GM23338 (cell line): ENCODE data around the gene MAP2K6. TPM values are rescaled to one million over a fixed set of nuclear protein-coding genes. Genes with fewer than 3 reads are reported as not detected.

Experiments used
- ATAC-seq: fragments of 200-7000 bp; cut with Tn5 transposase; 3 replicates; pipeline ENCODE4 v1.9.1; 2020
- DNase-seq: peaks from one replicate; pipeline ENCODE4 v3.0.0-alpha.2; 2015; ENCODE audit warnings: low spot score
- H2AFZ ChIP-seq: fragments of 200-600 bp; sonication (generic); 2 replicates; pipeline ENCODE4 v1.8.0; 2016; ENCODE audit warnings: antibody characterized with exemption, mild to moderate bottlenecking, moderate library complexity
- H3F3A ChIP-seq: fragments of 200-600 bp; sonication (generic); replicated peaks from 2 replicates; pipeline ENCODE4 v1.8.0; 2017; ENCODE audit warnings: antibody characterized with exemption, mixed run types, low read depth
- H3K27ac ChIP-seq: fragments of 200-600 bp; sonication (generic); 2 replicates; pipeline ENCODE4 v1.6.1; 2016; ENCODE audit warnings: low read depth
- H3K27me3 ChIP-seq: fragments of 200-600 bp; sonication (generic); 2 replicates; pipeline ENCODE4 v1.8.0; 2016; ENCODE audit warnings: mild to moderate bottlenecking, mixed run types, moderate library complexity; ENCODE audit not compliant: insufficient read depth
- H3K36me3 ChIP-seq: fragments of 200-600 bp; sonication (generic); 2 replicates; pipeline ENCODE4 v1.8.0; 2016; ENCODE audit warnings: mild to moderate bottlenecking; ENCODE audit not compliant: insufficient read depth
- H3K4me1 ChIP-seq: fragments of 200-600 bp; sonication (generic); 2 replicates; pipeline ENCODE4 v1.8.0; 2016; ENCODE audit warnings: mild to moderate bottlenecking, moderate library complexity; ENCODE audit not compliant: insufficient read depth
- H3K4me2 ChIP-seq: fragments of 200-600 bp; sonication (generic); 2 replicates; pipeline ENCODE4 v1.7.1; 2017; ENCODE audit warnings: mixed run types
- H3K4me3 ChIP-seq: fragments of 200-600 bp; sonication (generic); 2 replicates; pipeline ENCODE4 v1.6.1; 2016; ENCODE audit warnings: mixed run types
- H3K79me2 ChIP-seq: fragments of 200-600 bp; sonication (generic); replicated peaks from 2 replicates; pipeline ENCODE4 v1.8.0; 2017; ENCODE audit warnings: mild to moderate bottlenecking; ENCODE audit not compliant: insufficient read depth
- H3K9me2 ChIP-seq: fragments of 200-600 bp; sonication (generic); 2 replicates; pipeline ENCODE4 v1.8.0; 2017; ENCODE audit not compliant: insufficient read depth
- H4K20me1 ChIP-seq: fragments of 200-600 bp; sonication (generic); replicated peaks from 2 replicates; pipeline ENCODE4 v1.8.0; 2017; ENCODE audit warnings: mild to moderate bottlenecking; ENCODE audit not compliant: insufficient read depth
- H3K27ac Mint-ChIP-seq: 2 replicates; pipeline ENCODE4 v1.8.0; 2020; ENCODE audit warnings: inconsistent platforms, mild to moderate bottlenecking, moderate library complexity, mixed read lengths
- H3K27me3 Mint-ChIP-seq: 3 replicates; pipeline ENCODE4 v1.8.0; 2022; ENCODE audit warnings: low read depth, mild to moderate bottlenecking, moderate library complexity, mixed read lengths, inconsistent platforms; ENCODE audit not compliant: insufficient read depth, poor library complexity
- H3K36me3 Mint-ChIP-seq: 3 replicates; pipeline ENCODE4 v1.8.0; 2021; ENCODE audit warnings: low read depth, mild to moderate bottlenecking, inconsistent platforms, moderate library complexity, mixed read lengths
- H3K4me1 Mint-ChIP-seq: 3 replicates; pipeline ENCODE4 v1.8.0; 2020; ENCODE audit warnings: mild to moderate bottlenecking, inconsistent platforms, mixed read lengths
- H3K4me3 Mint-ChIP-seq: 3 replicates; pipeline ENCODE4 v1.8.0; 2021; ENCODE audit warnings: moderate library complexity, mild to moderate bottlenecking, inconsistent platforms, mixed read lengths
- H3K9me3 Mint-ChIP-seq: 3 replicates; pipeline ENCODE4 v1.8.0; 2020; ENCODE audit warnings: moderate library complexity, mild to moderate bottlenecking, inconsistent platforms, mixed read lengths
- CREB1 ChIP-seq: fragments of 250-450 bp; sonication (Bioruptor Pico); IDR thresholded peaks from 2 replicates; pipeline ENCODE4 v1.5.0; 2020; ENCODE audit warnings: low read depth, mild to moderate bottlenecking, moderate library complexity
- ETS1 ChIP-seq: IDR thresholded peaks from 2 replicates; pipeline ENCODE4 v1.6.1; 2016; ENCODE audit warnings: antibody characterized with exemption
- EZH2 ChIP-seq: fragments of 200-600 bp; sonication (generic); IDR thresholded peaks from one replicate; pipeline ENCODE4 v1.8.0; 2017; ENCODE audit warnings: antibody characterized with exemption, mild to moderate bottlenecking, low read depth; ENCODE audit not compliant: unreplicated experiment
- STAT1 ChIP-seq: IDR thresholded peaks from one replicate; pipeline ENCODE4 v1.6.1; 2016; ENCODE audit warnings: antibody characterized with exemption; ENCODE audit not compliant: unreplicated experiment
- ZNF114 ChIP-seq: fragments of 250-450 bp; sonication (Bioruptor Pico); IDR thresholded peaks from 2 replicates; pipeline ENCODE4 v1.5.0; 2020; ENCODE audit warnings: mild to moderate bottlenecking, moderate library complexity
- ZNF331 ChIP-seq: fragments of 250-450 bp; sonication (Bioruptor Pico); IDR thresholded peaks from 2 replicates; pipeline ENCODE4 v1.5.0; 2020; ENCODE audit warnings: low read depth, mild to moderate bottlenecking, moderate library complexity
- ZNF462 ChIP-seq: fragments of 250-450 bp; sonication (Bioruptor Pico); IDR thresholded peaks from 2 replicates; pipeline ENCODE4 v1.5.0; 2020; ENCODE audit warnings: mild to moderate bottlenecking, moderate library complexity
- polyA plus RNA-seq: library from polyadenylated mRNA; unstranded; fragments of >200 nt; fragmentation: Nextera tagmentation; extraction: Ambion mirVana; gene quantifications from 2 replicates; pipeline ENCODE4 v1.2.1, GENCODE V29; 2016
- total RNA-seq: library from RNA; depleted of rRNA; stranded (reverse); fragments of >200 nt; shearing (Covaris generic); gene quantifications from 2 replicates; pipeline ENCODE4 v1.2.3, GENCODE V29; 2014

MAP2K6 gene
- total and polyA plus RNA-seq, 2 experiments from 2014 or later: 26.3 to 31.1 TPM

- TF ChIP-seq ZNF462 (CRISPR knock-in tag): no peak
- no peak for TF ChIP-seq ZNF331 (CRISPR knock-in tag)
- no peak for TF ChIP-seq EZH2
- TF ChIP-seq STAT1: no peak
- TF ChIP-seq CREB1 (CRISPR knock-in tag): no peak
- no peak for TF ChIP-seq ETS1
- no peak for TF ChIP-seq ZNF114
Observed at GRCh38 chr17:69477204-69477902, 62.9 kb downstream of the MAP2K6 start (continued).

GRCh38 chr17:69477903-69478266 lies 63.4 kb downstream of the MAP2K6 start:
- peaks cover 4% of the 10 kb centered on the region; the same call in 1 of the 2 replicates for H3K4me1 ChIP-seq
- H3K4me3 ChIP-seq: no peak overlapping the region
- no peaks in the 10 kb centered on the region; the same call in 2 of the 3 replicates for H3K36me3 Mint-ChIP-seq
- H3K27ac Mint-ChIP-seq: 0 out of 2 replicates have a peak overlapping the region, but pooled peaks have one; percentile 40
- no peaks in the 10 kb centered on the region for H4K20me1 ChIP-seq
- H2AFZ ChIP-seq: no peak overlapping the region
- TF ChIP-seq CREB1 (CRISPR knock-in tag): no peak
- H3K27me3 ChIP-seq: no peaks in the 10 kb centered on the region
- H3K36me3 ChIP-seq: no peaks in the 10 kb centered on the region
- H3K4me2 ChIP-seq: no peak overlapping the region
- no peaks in the 10 kb centered on the region for H3F3A ChIP-seq
- peaks cover 18% of the 10 kb centered on the region for H3K79me2 ChIP-seq
- H3K4me3 Mint-ChIP-seq: no peak overlapping the region
- H3K27me3 Mint-ChIP-seq: no peaks in the 10 kb centered on the region
- no peak for DNase-seq
- ATAC-seq: no peak
- no peak overlapping the region for H3K27ac ChIP-seq
- no peaks in the 10 kb centered on the region for H3K9me3 Mint-ChIP-seq
- peaks cover 2% of the 10 kb centered on the region; the same call in 1 of the 3 replicates for H3K4me1 Mint-ChIP-seq
- H3K9me2 ChIP-seq: peaks cover 12% of the 10 kb centered on the region
